ENCODE results near the gene CAPN2.

The CAPN2 gene

DNA sequence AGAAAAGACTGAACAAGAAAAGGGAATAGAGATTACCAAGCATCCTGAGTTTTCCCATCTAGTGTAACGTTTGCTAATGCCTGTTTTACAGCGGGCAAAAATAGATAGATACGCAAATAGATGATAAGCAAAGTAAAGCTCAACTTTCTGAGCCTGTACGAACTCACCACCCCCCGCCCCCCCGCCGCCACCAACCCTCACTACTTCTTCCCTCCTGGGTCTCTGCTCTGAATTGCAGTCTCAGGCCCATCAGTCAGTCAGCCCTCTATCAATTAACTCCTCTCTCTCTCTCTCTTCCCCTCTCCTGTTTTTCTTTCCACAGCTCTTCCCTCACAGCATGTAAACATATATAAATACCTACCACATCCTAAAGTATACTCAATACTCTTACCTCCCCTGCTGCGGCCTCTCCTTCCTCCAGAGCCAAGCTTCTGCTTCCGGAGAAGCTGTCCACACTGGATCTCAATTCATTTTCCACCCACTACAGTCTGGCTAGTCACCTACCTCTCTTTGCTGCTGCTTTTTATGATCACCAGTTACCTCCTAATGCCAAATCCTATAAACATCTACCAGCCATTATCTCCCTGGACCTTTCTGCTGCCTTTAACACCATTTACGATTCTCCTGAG is 64.6 kb downstream of the CAPN2 start (continued):
- TF ChIP-seq SP7 (tag by site-specific recombination; IDR thresholded peaks at IDR 0.05), result peak; percentile 43; the same call in 1 of the 2 replicates
- TF ChIP-seq, protein P1, sequence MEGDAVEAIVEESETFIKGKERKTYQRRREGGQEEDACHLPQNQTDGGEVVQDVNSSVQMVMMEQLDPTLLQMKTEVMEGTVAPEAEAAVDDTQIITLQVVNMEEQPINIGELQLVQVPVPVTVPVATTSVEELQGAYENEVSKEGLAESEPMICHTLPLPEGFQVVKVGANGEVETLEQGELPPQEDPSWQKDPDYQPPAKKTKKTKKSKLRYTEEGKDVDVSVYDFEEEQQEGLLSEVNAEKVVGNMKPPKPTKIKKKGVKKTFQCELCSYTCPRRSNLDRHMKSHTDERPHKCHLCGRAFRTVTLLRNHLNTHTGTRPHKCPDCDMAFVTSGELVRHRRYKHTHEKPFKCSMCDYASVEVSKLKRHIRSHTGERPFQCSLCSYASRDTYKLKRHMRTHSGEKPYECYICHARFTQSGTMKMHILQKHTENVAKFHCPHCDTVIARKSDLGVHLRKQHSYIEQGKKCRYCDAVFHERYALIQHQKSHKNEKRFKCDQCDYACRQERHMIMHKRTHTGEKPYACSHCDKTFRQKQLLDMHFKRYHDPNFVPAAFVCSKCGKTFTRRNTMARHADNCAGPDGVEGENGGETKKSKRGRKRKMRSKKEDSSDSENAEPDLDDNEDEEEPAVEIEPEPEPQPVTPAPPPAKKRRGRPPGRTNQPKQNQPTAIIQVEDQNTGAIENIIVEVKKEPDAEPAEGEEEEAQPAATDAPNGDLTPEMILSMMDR (tag by site-specific recombination; IDR thresholded peaks at IDR 0.05), result no peak
- TF ChIP-seq KLF1 (tag by site-specific recombination; IDR thresholded peaks at IDR 0.05), result no peak
- TF ChIP-seq IKZF3 (tag by site-specific recombination; IDR thresholded peaks at IDR 0.05), result no peak
- TF ChIP-seq ZNF664 (tag by site-specific recombination; IDR thresholded peaks at IDR 0.05), result no peak
- no peak for TF ChIP-seq ZNF837 (tag by site-specific recombination; IDR thresholded peaks at IDR 0.05)

DNA sequence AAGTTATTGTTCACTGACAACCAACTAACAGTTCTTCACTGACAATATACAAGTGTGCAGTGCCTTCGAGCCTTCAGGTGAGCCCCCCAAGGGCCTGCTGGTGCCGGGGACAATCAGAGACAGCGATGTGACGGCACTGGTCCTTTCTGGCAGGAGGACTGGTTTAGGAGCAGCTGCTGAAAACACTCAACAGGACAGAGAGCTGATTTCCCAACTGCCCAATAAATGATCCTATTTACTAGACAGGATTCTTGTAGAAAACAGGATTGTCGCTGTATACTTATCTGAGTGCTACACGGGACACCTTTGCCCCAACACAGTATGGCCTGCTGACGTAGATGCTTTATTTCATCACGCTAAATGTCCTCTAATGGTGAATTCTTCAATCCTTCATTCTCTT is 68.0 kb downstream of the CAPN2 start:
- ChIA-PET POLR2A (interaction anchor here (1.9 kb wide), 1 partner anchor 8 kb away, joined by 10 read pairs; no protein-coding TSS in a partner anchor), CTCF (interaction anchor here (0.6 to 1.5 kb wide), 4 partner anchors 31 to 677 kb away, joined by 3 to 5 read pairs (median 3); no protein-coding TSS in a partner anchor)
- no peak overlapping the region for H3K27ac ChIP-seq (ENCODE audit: extremely low read depth, low read depth, low read length)
- H3K4me3 ChIP-seq (ENCODE audit: low read depth, low read length), result no peak overlapping the region
- H3K36me3 ChIP-seq (ENCODE audit: control insufficient read depth in 2 of 2, insufficient read depth in 1 of 2, low read length in 2 of 2), result peaks cover 48 to 71% of the 10 kb centered on the region in 2 experiments
- H3K4me1 ChIP-seq (ENCODE audit: control insufficient read depth, insufficient read depth, low read length), result no peaks in the 10 kb centered on the region
- H3K9me3 ChIP-seq (ENCODE audit: control insufficient read depth, insufficient read depth, low read depth, low read length), result no peaks in the 10 kb centered on the region
- no peak for TF ChIP-seq ZNF24 (tag by site-specific recombination; IDR thresholded peaks at IDR 0.05)
- no peak for TF ChIP-seq ZNF426 (tag by site-specific recombination; IDR thresholded peaks at IDR 0.05)
- TF ChIP-seq GLI4 (tag by site-specific recombination; IDR thresholded peaks at IDR 0.05), result no peak
- TF ChIP-seq ZNF266 (tag by site-specific recombination; IDR thresholded peaks at IDR 0.05; ENCODE audit: low read depth), result no peak
- no peak for TF ChIP-seq ZNF776 (tag by site-specific recombination; IDR thresholded peaks at IDR 0.05; ENCODE audit: borderline replicate concordance)
- TF ChIP-seq ZNF510 (tag by site-specific recombination; IDR thresholded peaks at IDR 0.05; ENCODE audit: insufficient replicate concordance), result no peak
- TF ChIP-seq GLIS2 (tag by site-specific recombination; IDR thresholded peaks at IDR 0.05), result no peak
- TF ChIP-seq, protein P2, sequence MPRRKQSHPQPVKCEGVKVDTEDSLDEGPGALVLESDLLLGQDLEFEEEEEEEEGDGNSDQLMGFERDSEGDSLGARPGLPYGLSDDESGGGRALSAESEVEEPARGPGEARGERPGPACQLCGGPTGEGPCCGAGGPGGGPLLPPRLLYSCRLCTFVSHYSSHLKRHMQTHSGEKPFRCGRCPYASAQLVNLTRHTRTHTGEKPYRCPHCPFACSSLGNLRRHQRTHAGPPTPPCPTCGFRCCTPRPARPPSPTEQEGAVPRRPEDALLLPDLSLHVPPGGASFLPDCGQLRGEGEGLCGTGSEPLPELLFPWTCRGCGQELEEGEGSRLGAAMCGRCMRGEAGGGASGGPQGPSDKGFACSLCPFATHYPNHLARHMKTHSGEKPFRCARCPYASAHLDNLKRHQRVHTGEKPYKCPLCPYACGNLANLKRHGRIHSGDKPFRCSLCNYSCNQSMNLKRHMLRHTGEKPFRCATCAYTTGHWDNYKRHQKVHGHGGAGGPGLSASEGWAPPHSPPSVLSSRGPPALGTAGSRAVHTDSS (tag by site-specific recombination; IDR thresholded peaks at IDR 0.05), result no peak

DNA sequence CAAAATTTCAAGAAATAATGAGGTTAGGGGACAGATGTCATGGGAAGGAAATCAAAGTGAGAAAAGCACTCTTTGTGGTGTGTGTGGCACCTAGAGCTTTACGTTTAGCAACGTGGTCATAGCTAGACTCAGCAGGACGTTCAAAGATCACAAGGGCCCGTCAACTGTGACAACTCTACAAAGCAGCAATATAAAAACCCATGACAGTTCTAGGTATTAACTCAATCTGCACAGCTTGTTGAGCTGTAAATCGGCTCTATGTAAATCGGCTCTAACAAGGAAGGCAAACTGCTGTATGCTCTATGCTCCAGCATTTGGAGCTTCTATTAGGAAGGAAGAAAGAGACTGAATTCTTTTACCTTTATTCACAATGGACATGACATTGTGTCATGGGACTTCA is 68.6 kb downstream of the CAPN2 start:
- no peak overlapping the region for H3K4me3 ChIP-seq (ENCODE audit: low read depth, low read length)
- H3K27ac ChIP-seq (ENCODE audit: extremely low read depth, low read depth, low read length), result no peak overlapping the region
- POLR2A ChIA-PET, result interaction anchor here (1.9 kb wide), 1 partner anchor 9 kb away, joined by 10 read pairs; no protein-coding TSS in a partner anchor
- CTCF ChIA-PET, result interaction anchor here (0.6 to 1.5 kb wide), 6 partner anchors 30 to 676 kb away, joined by 3 to 5 read pairs (median 3); no protein-coding TSS in a partner anchor
- no peak for TF ChIP-seq GLIS2 (tag by site-specific recombination; IDR thresholded peaks at IDR 0.05)
- TF ChIP-seq ZNF549 (tag by site-specific recombination; IDR thresholded peaks at IDR 0.05), result no peak
- no peak for TF ChIP-seq ZEB2 (tag by site-specific recombination; IDR thresholded peaks at IDR 0.05)
- TF ChIP-seq MEIS1 (CRISPR knock-in tag; IDR thresholded peaks at IDR 0.05; ENCODE audit: borderline replicate concordance), result no peak
- no peak for TF ChIP-seq ZNF48 (tag by site-specific recombination; IDR thresholded peaks at IDR 0.05)
- no peaks in the 10 kb centered on the region for H3K9me3 ChIP-seq (ENCODE audit: control insufficient read depth, insufficient read depth, low read depth, low read length)
- no peaks in the 10 kb centered on the region for H3K4me1 ChIP-seq (ENCODE audit: control insufficient read depth, insufficient read depth, low read length)
- H3K36me3 ChIP-seq (ENCODE audit: control insufficient read depth in 2 of 2, insufficient read depth in 1 of 2, low read length in 2 of 2), result peaks cover 48 to 65% of the 10 kb centered on the region in 2 experiments

Data from HEK293 (cell line).